ENCODE measurements around the gene PFKFB4.

Gene PFKFB4

DNA sequence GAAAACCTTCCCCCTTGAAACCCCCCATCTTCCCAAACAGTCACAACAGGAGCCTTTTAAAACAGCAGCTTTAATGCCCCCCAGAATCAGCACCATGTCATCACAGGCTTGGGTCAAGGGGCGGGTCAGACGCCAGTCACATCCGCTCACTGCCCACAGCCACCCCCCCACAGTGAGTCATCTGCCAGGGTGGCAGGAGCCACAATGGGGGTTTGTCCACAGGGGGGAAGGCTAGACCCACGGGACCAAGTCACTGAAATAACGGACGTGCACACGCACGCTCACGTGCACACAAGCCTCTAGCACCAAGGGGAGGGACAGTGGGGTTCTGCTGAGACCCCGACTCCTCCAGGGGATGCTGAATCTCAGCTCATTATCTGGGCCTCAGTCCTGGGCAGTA is 7.4 kb upstream of the PFKFB4 start:
- no peak for DNase-seq (ENCODE audit: low spot score)
- in situ Hi-C loops (cut with MboI; ENCODE audit: low pct_unique_long_range_greater_than_20kb, low sequenced_read_pairs, unreplicated experiment), result no loop called here
- TF ChIP-seq, protein P1, sequence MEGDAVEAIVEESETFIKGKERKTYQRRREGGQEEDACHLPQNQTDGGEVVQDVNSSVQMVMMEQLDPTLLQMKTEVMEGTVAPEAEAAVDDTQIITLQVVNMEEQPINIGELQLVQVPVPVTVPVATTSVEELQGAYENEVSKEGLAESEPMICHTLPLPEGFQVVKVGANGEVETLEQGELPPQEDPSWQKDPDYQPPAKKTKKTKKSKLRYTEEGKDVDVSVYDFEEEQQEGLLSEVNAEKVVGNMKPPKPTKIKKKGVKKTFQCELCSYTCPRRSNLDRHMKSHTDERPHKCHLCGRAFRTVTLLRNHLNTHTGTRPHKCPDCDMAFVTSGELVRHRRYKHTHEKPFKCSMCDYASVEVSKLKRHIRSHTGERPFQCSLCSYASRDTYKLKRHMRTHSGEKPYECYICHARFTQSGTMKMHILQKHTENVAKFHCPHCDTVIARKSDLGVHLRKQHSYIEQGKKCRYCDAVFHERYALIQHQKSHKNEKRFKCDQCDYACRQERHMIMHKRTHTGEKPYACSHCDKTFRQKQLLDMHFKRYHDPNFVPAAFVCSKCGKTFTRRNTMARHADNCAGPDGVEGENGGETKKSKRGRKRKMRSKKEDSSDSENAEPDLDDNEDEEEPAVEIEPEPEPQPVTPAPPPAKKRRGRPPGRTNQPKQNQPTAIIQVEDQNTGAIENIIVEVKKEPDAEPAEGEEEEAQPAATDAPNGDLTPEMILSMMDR (IDR thresholded peaks at IDR 0.05; ENCODE audit: extremely low read depth, insufficient read depth, missing control alignments), result no peak

DNA sequence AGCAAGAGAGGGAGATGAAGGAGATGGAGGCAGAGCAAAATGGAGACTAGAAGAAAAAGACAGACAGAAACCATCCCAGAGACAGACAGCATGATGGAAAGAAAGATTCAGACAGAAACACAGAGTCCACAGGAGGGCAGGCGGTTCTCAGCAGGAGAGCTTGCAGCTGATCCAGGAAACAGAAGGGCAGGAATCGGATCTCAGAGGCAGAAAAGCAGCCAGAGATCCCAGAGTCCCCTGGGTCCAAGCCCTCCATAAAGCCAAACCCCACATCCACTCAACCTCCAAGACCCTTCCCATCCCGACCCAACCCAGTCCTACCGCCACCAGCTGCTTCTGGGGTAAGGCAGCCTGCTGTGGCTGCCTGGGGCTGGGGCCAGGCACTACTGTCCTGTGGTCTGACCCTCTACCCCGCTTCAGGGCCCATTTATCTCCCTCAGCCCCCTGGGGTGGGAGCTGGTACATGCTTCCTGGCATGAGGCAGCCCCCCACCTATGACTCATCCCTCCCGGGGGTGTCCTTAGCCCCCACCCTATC is 6.8 kb upstream of the PFKFB4 start, which contains the start of gene UCN2:
Gene UCN2 (minus strand): TSS at position 400 of the 537 bp plus-strand sequence. CDS start 657 bp downstream, outside the sequence.
- TF ChIP-seq, protein P1 (IDR thresholded peaks at IDR 0.05; ENCODE audit: extremely low read depth, insufficient read depth, missing control alignments), result no peak
- DNase-seq (ENCODE audit: low spot score), result no peak
- in situ Hi-C loops (cut with MboI; ENCODE audit: low pct_unique_long_range_greater_than_20kb, low sequenced_read_pairs, unreplicated experiment), result no loop called here

DNA sequence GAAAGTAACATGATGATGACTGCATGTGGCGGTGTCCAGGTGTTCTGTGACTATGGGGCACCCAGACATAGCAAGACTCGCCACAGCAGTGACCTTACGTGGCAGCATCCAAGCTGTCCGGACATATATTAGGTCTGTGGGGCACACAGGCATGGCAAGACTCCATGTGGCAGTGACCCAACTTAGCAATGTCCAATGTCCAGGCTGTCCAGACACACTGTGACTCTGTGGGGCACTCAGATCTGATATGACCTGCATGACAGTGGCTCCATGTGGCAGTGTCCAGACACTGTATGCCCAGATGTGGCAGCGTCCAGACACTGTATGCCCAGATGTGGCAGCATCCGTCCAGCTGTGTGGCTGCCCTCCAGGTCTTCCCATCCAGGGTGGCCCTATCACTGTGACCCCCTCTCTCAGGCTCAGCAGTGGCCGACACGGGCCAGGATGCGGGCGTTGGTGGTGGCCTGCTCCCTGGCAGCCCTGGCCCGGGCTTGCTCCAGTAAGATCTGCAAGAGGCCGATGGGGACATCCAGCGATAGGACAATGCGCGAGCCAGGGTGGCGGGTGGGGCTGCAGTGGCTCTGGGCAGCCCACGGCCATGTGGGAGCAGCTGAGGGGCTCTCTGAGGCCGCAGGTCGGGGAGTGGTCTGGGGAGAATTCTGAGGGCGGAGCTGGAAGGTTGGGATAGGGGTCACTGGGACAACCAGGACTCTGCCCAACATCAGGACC is 5.9 kb upstream of the PFKFB4 start:
- TF ChIP-seq, protein P1 (IDR thresholded peaks at IDR 0.05; ENCODE audit: extremely low read depth, insufficient read depth, missing control alignments), result no peak
- no peak for DNase-seq (ENCODE audit: low spot score)
- in situ Hi-C loops (cut with MboI; ENCODE audit: low pct_unique_long_range_greater_than_20kb, low sequenced_read_pairs, unreplicated experiment), result no loop called here

DNA sequence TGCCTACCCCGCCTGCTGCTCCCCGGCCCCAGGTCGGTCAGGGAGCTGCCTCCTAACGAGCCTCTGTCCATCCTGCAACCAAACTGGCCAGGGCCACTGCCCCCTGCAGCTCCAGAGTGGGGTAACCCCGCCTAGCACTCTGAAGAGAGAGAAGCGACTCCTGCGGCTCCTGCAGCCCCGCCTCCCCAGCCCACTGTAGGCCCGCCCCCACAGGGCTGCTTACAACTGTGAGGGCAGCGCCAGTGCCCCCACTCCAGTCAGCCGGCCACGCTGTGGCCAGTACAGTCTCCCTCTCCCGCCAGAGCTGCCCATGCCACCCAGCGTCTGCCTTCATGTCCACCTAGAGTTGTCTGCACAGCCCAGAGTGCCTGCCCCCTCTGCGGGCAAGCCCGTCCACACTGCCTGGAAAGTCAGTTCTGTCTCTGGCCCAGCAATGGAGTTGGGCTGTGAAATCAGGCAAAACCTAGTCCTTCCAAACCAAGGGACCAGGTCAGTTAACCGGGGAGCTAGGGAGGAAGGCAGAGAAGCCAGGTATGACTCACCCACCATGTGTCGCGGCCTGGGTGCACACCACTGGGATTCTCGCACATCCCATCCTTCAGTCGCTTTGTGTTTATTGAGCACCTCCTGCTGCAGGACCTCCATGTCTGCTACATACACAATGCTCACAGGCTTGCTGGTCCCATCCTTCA is 4.6 kb upstream of the PFKFB4 start:
- in situ Hi-C loops (cut with MboI; ENCODE audit: low pct_unique_long_range_greater_than_20kb, low sequenced_read_pairs, unreplicated experiment), result no loop called here
- DNase-seq (ENCODE audit: low spot score), result peak; percentile 69
- TF ChIP-seq, protein P1 (IDR thresholded peaks at IDR 0.05; ENCODE audit: extremely low read depth, insufficient read depth, missing control alignments), result peak; percentile 18

DNA sequence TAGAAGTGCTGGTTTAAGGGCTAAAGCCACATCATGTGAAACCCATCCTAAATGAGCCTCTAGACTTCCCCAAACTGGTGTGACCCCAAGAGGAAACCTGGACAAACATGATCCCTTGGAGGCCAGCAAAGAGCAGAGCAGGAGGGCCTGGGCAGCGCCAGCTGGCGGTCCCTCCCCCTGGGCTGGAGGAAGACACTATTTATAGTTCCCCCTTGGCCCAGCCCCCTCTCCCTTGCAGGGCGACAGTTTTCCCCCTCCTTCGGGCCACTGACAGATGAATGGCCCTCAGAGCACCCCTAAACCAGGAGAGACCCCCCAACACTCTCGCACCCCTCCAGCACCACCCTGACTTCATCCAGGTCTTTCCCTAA is 4.0 kb upstream of the PFKFB4 start:
- no peak for DNase-seq (ENCODE audit: low spot score)
- TF ChIP-seq, protein P1 (IDR thresholded peaks at IDR 0.05; ENCODE audit: extremely low read depth, insufficient read depth, missing control alignments), result no peak
- in situ Hi-C loops (cut with MboI; ENCODE audit: low pct_unique_long_range_greater_than_20kb, low sequenced_read_pairs, unreplicated experiment), result no loop called here

DNA sequence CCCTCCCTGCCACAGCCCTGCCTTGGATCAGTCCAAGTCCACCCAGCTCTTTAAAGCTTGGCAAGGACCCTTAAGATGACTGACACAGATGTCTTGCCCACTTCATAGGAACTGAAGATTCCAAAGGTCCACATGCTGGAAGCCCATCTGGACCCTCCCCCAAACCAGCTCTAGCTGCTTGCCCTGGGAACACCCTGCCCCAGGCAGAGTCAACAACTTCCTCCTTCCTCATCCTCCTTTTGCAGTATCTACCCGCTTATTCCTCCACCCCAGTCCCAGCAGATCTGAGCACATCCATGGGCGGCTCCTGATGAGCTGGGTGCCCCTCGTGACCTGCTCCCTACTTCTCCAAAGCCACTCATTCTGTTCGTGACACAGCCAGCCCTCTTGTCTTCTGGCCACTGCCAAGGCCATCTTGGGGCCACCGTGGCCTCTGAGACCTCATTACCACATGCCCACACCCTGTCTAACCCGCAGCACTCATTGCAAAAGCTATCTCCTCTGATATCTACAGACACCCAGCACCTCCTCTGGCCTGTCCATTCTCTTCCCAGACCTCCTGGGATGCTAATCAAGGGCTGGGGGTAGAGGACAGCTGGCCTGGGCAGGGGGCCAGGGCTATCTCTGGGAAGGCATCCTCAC is 2.0 kb upstream of the PFKFB4 start:
- TF ChIP-seq, protein P1 (IDR thresholded peaks at IDR 0.05; ENCODE audit: extremely low read depth, insufficient read depth, missing control alignments), result no peak
- DNase-seq (ENCODE audit: low spot score), result no peak
- in situ Hi-C loops (cut with MboI; ENCODE audit: low pct_unique_long_range_greater_than_20kb, low sequenced_read_pairs, unreplicated experiment), result no loop called here

Data from GM13977 (cell line).